DOHH2 (cell line): Measurements from ENCODE around the gene DMAC2.

Experiments used
- H3F3A ChIP-seq: fragments of 200-600 bp; sonication (generic), shearing (Covaris generic); 2 replicates; pipeline ENCODE4 v1.6.0; 2016; ENCODE audit warnings: antibody characterized with exemption, mild to moderate bottlenecking; ENCODE audit not compliant: control insufficient read depth, insufficient read depth
- H3K27ac ChIP-seq: fragments of 200-600 bp; sonication (generic); 2 replicates; pipeline ENCODE4 v1.5.1; 2014; ENCODE audit warnings: low read depth, mild to moderate bottlenecking, low read length, moderate library complexity
- H3K27me3 ChIP-seq: fragments of 200-600 bp; sonication (generic); 2 replicates; pipeline ENCODE4 v1.6.1; 2014; ENCODE audit warnings: mild to moderate bottlenecking, low read length, mixed read lengths; ENCODE audit not compliant: control insufficient read depth
- H3K36me3 ChIP-seq: fragments of 200-600 bp; sonication (generic); 2 replicates; pipeline ENCODE4 v1.6.1; 2014; ENCODE audit warnings: mild to moderate bottlenecking, low read length, moderate library complexity, mixed read lengths; ENCODE audit not compliant: control insufficient read depth
- H3K4me1 ChIP-seq: fragments of 200-600 bp; sonication (generic); 2 replicates; pipeline ENCODE4 v1.6.1; 2014; ENCODE audit warnings: mild to moderate bottlenecking, low read length, mixed read lengths; ENCODE audit not compliant: control insufficient read depth
- H3K4me2 ChIP-seq: fragments of 200-600 bp; sonication (generic); 2 replicates; pipeline ENCODE4 v1.6.0; 2014; ENCODE audit warnings: mild to moderate bottlenecking, low read length, moderate library complexity
- H3K4me3 ChIP-seq: fragments of 200-600 bp; sonication (generic); 2 replicates; pipeline ENCODE4 v1.5.1; 2014; ENCODE audit warnings: mild to moderate bottlenecking, low read length, mixed read lengths
- H3K79me2 ChIP-seq: fragments of 200-600 bp; sonication (generic); 2 replicates; pipeline ENCODE4 v1.6.1; 2014; ENCODE audit warnings: mild to moderate bottlenecking, low read length, mixed read lengths; ENCODE audit not compliant: control insufficient read depth
- H3K9me2 ChIP-seq: fragments of 200-600 bp; sonication (generic); replicated peaks from 2 replicates; pipeline ENCODE4 v1.6.1; 2014; ENCODE audit warnings: mild to moderate bottlenecking, low read length, mixed read lengths; ENCODE audit not compliant: control insufficient read depth
- H3K9me3 ChIP-seq: fragments of 200-600 bp; sonication (generic); 2 replicates; pipeline ENCODE4 v1.6.1; 2014; ENCODE audit warnings: antibody characterized with exemption, low read length, mixed read lengths; ENCODE audit not compliant: control insufficient read depth, insufficient read depth
- H4K20me1 ChIP-seq: fragments of 200-600 bp; sonication (generic); 2 replicates; pipeline ENCODE4 v1.6.0; 2014; ENCODE audit warnings: low read depth, mild to moderate bottlenecking, antibody characterized with exemption, low read length, moderate library complexity; ENCODE audit not compliant: control insufficient read depth, insufficient read depth
- EZH2phosphoT487 ChIP-seq: fragments of 200-600 bp; sonication (generic); IDR thresholded peaks from 2 replicates; pipeline ENCODE4 v1.6.1; 2017; ENCODE audit warnings: borderline replicate concordance, mild to moderate bottlenecking, antibody characterized with exemption, low read length, moderate library complexity, mixed read lengths
- TF ChIP-seq, protein P1 (sequence below): fragments of 200-600 bp; sonication (generic); IDR thresholded peaks from one replicate; pipeline ENCODE4 v1.5.1; 2014; ENCODE audit warnings: antibody characterized with exemption, mild to moderate bottlenecking, low read depth, low read length; ENCODE audit not compliant: poor library complexity, severe bottlenecking

The DMAC2 gene

GRCh38 chr19:41420101-41420880 lies 19.4 kb downstream of the DMAC2 start:
- Histone ChIP-seq H3F3A (no peaks in the 10 kb centered on the region), H3K4me2 (no peak overlapping the region), H3K27ac (no peak overlapping the region), H4K20me1 (no peaks in the 10 kb centered on the region), H3K36me3 (peaks cover 13% of the 10 kb centered on the region; the same call in 1 of the 2 replicates), H3K79me2 (no peaks in the 10 kb centered on the region), H3K9me2 (no peaks in the 10 kb centered on the region), H3K4me3 (no peak overlapping the region), H3K27me3 (no peaks in the 10 kb centered on the region), H3K4me1 (no peaks in the 10 kb centered on the region), H3K9me3 (no peaks in the 10 kb centered on the region)
- TF ChIP-seq EZH2phosphoT487 = no peak
- TF ChIP-seq, protein P1, sequence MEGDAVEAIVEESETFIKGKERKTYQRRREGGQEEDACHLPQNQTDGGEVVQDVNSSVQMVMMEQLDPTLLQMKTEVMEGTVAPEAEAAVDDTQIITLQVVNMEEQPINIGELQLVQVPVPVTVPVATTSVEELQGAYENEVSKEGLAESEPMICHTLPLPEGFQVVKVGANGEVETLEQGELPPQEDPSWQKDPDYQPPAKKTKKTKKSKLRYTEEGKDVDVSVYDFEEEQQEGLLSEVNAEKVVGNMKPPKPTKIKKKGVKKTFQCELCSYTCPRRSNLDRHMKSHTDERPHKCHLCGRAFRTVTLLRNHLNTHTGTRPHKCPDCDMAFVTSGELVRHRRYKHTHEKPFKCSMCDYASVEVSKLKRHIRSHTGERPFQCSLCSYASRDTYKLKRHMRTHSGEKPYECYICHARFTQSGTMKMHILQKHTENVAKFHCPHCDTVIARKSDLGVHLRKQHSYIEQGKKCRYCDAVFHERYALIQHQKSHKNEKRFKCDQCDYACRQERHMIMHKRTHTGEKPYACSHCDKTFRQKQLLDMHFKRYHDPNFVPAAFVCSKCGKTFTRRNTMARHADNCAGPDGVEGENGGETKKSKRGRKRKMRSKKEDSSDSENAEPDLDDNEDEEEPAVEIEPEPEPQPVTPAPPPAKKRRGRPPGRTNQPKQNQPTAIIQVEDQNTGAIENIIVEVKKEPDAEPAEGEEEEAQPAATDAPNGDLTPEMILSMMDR = no peak

- no peaks in the 10 kb centered on the region for H3K79me2 ChIP-seq
- no peak overlapping the region for H3K4me3 ChIP-seq
- H3K9me2 ChIP-seq = no peaks in the 10 kb centered on the region
- no peaks in the 10 kb centered on the region for H3K9me3 ChIP-seq
- H3K4me1 ChIP-seq = no peaks in the 10 kb centered on the region
- no peaks in the 10 kb centered on the region for H3K27me3 ChIP-seq
- peaks cover 8% of the 10 kb centered on the region; the same call in 1 of the 2 replicates for H3K36me3 ChIP-seq
- H3K27ac ChIP-seq = no peak overlapping the region
- H4K20me1 ChIP-seq = no peaks in the 10 kb centered on the region
- no peaks in the 10 kb centered on the region for H3F3A ChIP-seq
- no peak for TF ChIP-seq EZH2phosphoT487
- TF ChIP-seq, protein P1 = no peak
- H3K4me2 ChIP-seq = no peak overlapping the region
These were observed 23.5 kb downstream of the DMAC2 start for GRCh38 chr19:41416194-41416674.

DNA sequence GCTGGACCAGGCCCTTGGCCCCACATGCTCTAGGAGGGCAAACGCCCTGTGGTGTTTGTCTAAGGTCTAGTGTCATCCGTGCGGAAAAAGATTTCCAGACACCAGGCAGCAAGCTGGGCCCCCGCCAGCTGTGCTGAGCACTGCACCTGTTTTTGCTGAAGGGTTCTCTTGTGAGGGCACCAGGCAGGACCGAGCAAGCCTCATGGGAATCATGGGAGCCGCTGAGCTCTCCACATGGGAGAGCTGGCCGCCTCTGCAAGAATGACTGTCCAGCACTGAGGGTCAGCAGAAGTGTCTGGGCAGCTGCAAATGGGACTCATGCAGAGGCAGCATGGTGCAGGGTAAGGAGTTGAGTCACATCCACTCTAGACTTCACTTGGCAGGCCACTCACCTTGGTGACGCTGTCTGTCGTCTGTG lies 24.5 kb downstream of the DMAC2 start:
- H3K9me3 ChIP-seq = no peaks in the 10 kb centered on the region
- no peak for TF ChIP-seq EZH2phosphoT487
- no peak overlapping the region for H3K27ac ChIP-seq
- no peak overlapping the region for H3K4me3 ChIP-seq
- peaks cover 8% of the 10 kb centered on the region; the same call in 1 of the 2 replicates for H3K36me3 ChIP-seq
- H3K4me1 ChIP-seq = no peaks in the 10 kb centered on the region
- no peaks in the 10 kb centered on the region for H3K27me3 ChIP-seq
- H4K20me1 ChIP-seq = no peaks in the 10 kb centered on the region
- H3K9me2 ChIP-seq = no peaks in the 10 kb centered on the region
- no peaks in the 10 kb centered on the region for H3K79me2 ChIP-seq
- no peak overlapping the region for H3K4me2 ChIP-seq
- H3F3A ChIP-seq = no peaks in the 10 kb centered on the region

DNA sequence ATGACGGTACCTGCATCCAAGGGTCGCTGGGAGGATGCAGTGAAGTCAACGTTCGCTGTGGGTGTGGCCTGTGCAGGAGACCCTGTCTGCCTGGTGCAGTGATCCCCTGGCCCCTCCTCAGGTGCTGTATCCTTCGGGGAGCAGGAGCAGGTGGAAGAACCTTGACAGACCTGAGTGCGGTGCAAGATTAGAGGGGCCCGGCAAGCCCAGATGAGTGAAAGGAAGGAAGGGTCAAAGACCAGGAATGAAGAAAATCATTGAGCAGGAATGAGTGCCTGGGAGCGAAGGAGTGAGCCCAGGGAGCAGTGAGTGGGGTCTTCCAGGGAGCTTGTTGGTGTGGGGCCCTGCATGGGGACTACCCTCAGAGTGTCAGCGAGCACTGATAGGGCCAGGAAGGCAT lies 25.3 kb downstream of the DMAC2 start:
- Histone ChIP-seq H3K4me1 (no peaks in the 10 kb centered on the region), H3K4me2 (no peak overlapping the region), H3F3A (no peaks in the 10 kb centered on the region), H3K9me2 (no peaks in the 10 kb centered on the region), H3K4me3 (no peak overlapping the region), H3K9me3 (no peaks in the 10 kb centered on the region), H3K36me3 (peaks cover 3% of the 10 kb centered on the region; the same call in 1 of the 2 replicates), H3K27me3 (no peaks in the 10 kb centered on the region), H3K79me2 (no peaks in the 10 kb centered on the region), H4K20me1 (no peaks in the 10 kb centered on the region), H3K27ac (no peak overlapping the region)
- TF ChIP-seq, protein P1 = no peak
- no peak for TF ChIP-seq EZH2phosphoT487
